ENCODE results near the gene ESCO1.

ESCO1 gene

DNA sequence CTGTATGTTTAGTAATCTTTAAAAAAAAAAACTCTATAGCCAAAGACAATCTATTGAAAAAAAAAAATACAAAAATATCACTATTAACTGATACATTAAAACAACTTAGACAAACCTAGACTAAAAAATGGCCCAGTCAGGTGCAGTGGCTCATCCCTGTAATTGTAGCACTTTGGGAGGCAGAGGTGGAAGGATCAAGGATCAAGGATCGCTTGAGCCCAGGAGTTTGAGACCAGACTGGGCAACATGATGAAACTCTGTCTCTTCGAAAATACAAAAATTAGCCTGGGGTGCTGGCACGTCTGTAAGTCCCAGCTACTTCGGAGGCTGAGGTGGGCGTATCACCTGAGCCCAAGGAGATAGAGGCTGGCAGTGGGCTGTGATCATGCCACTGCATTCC is 16.1 kb downstream of the ESCO1 start:
- DNase-seq (ENCODE audit: low spot score): no peak

GRCh38 chr18:21575656-21576055 is 24.8 kb downstream of the ESCO1 start:
- DNase-seq (ENCODE audit: low spot score): no peak

GRCh38 chr18:21571772-21572171 is 28.7 kb downstream of the ESCO1 start:
- DNase-seq (ENCODE audit: low spot score): no peak

- DNase-seq (ENCODE audit: low spot score): no peak
Measured at GRCh38 chr18:21559195-21559594, 41.3 kb downstream of the ESCO1 start.

DNA sequence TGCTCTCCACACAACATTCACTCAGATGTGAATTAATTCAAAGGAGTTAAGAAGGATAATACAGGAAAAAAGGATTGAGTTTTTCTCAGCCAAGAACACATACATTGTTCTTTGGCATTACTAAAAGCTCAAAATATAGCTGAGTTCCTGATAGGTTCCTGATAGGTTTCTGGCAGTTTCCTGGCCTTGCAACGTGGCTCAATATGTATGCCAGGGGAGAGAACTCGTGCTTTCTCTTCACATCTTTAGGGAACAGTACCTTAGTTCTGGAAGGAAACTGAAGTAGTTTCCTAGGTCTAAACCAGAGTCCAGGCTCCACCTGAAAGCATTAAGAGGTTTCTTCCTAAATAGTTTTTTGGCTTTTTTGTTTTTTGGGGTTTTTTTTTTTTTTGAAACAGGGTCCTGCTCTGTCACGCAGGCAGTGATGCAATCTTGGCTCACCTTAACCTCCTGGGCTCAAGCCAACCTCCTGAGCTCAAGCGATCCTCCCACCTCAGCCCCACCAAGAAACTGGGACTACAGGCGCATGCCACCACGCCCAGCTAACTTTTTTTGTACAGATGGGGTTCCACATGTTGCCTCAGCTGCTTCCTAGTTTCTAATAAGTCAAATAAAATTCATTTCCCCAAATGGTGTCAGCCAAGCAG is 42.8 kb downstream of the ESCO1 start:
- no peak for DNase-seq (ENCODE audit: low spot score)

DNA sequence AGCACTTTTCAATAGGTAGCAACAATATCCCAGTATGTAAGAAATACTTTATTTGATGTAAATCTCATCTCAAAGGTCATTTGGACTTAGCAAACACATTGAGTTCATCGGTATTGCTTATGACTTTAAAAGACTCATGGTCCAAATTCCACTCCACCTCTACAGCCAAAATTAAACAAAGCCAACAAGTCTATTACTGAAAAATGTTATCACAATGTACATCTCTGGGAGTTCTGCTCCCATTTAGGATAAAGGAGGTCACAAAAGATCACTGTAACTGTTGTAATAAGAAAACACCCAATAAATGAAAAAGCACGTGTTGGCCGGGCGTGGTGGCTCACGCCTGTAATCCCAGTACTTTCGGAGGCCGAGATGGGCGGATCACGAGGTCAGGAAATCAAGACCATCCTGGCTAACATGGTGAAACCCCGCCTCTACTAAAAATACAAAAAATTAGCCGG is 50.0 kb downstream of the ESCO1 start:
- DNase-seq (ENCODE audit: low spot score): peak; percentile 17

GRCh38 chr18:21548647-21549046 is 51.9 kb downstream of the ESCO1 start:
- no peak for DNase-seq (ENCODE audit: low spot score)

GRCh38 chr18:21546423-21546822 is 54.1 kb downstream of the ESCO1 start:
- DNase-seq (ENCODE audit: low spot score): no peak

- no peak for DNase-seq (ENCODE audit: low spot score)
Measured at GRCh38 chr18:21538230-21538629, 62.3 kb downstream of the ESCO1 start.

DNA sequence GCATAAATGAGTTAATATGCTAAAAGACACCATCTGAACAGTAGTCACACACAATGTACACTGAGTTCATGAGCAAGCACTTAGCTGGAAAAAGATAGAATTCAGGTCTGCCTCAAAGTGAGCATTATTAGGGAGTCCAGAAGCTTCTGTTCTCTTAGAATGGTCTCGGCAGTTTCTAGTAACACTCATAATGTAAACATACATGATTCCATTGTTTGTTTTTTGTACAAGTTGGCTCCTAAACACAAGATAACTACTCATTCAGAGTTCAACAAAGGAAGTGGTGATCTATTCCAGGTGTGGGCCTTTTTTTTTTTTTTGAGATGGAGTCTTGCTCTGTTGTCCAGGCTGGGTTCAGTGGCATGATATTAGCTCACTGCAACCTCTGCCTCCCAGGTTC is 66.2 kb downstream of the ESCO1 start:
- DNase-seq (ENCODE audit: low spot score): no peak

DNA sequence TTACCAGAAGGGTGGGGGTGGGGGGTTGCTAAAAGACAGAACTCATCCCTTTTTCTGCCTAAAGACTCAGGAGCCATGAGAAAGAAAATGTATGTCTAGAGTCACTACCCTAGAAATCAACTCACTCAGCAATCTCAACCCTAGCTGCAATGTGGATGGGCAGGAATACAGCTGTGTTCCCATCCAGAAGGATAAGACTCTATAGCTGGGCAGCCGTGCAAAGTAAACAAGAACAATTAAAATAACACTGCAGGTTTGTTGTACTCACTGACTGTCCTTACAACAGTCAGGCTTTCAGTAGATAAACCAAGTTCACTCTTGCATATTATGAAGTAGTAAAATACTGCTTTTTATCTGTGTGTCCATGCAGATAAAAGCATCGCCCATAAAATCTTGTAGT is 74.0 kb downstream of the ESCO1 start:
- DNase-seq (ENCODE audit: low spot score): no peak

DNA sequence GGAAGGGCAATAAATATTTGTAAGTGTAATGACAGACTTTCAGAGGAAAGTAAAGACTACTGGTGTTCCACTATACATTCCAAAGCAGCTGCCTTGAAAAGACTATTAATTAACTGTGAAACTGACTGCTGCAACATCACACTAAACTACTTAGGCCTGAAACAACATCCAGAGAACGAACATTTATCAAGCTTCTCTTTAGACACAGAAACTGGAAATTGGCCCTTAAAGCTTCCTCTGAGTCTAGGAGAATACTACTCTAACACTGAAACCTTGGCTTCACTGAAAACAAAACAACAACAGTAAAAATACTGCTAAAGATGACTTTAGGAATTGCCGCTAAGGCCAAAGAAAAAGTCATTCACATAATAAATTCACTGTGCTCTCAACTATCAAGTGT is 74.6 kb downstream of the ESCO1 start:
- no peak for DNase-seq (ENCODE audit: low spot score)

GRCh38 chr18:21522530-21522929 is 78.0 kb downstream of the ESCO1 start:
- no peak for DNase-seq (ENCODE audit: low spot score)

GRCh38 chr18:21513741-21514140 is 86.8 kb downstream of the ESCO1 start:
- DNase-seq (ENCODE audit: low spot score): no peak

DNA sequence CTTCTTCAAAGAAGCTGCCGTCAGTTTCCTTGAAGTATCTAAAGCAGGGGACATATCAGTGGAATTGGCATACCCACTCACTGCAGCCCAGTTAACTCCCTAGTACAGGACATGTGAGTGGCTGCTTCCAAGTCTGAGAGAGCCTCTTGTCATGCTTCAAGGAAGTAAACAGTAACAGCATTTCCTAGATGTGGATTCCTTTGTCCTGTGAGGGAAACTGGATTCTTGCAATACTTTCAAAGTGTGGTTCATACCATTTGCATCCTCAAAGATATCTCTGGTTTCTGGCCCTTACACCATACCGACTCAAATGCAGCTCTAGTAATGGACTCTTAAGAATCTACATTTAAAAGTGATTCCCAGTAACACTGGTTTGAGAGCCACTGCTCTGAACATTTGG is 87.2 kb downstream of the ESCO1 start:
- no peak for DNase-seq (ENCODE audit: low spot score)

GRCh38 chr18:21509062-21509461 is 91.4 kb downstream of the ESCO1 start:
- no peak for DNase-seq (ENCODE audit: low spot score)

DNA sequence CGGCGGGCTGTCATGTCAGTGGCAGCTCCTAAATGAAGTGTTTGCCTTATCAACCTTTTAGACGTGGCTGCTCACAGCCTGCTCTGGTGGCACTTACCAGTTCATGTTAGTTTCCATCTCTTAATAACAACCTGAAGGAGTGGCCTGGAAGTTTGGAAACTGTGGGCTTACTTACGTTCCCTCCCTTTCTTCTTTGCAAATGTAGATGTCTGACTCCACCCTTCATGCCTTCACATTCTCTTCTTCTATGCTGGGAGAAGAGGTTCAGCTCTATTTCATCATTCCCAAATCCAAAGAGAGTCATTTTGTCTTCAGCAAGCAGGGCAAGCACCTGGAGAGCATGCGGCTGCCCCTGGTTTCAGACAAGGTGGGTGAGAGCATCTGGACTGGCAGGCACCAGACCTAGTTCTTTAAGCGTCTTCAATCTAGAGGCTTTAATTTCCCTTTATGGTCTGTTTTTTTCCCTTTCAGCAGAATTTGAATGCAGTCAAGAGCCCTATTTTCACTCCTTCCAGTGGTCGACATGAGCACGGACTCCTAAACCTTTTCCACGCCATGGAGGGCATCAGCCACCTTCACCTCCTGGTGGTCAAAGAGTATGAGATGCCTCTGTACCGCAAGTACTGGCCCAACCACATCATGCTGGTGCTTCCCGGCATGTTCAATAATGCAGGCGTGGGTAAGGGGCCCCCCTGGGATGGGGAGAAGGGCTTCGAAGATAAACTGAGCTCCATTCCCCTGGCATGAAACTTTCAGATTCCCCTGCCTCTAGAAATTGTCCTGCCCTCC is 92.4 kb downstream of the ESCO1 start:
- no peak for DNase-seq (ENCODE audit: low spot score)

DNA sequence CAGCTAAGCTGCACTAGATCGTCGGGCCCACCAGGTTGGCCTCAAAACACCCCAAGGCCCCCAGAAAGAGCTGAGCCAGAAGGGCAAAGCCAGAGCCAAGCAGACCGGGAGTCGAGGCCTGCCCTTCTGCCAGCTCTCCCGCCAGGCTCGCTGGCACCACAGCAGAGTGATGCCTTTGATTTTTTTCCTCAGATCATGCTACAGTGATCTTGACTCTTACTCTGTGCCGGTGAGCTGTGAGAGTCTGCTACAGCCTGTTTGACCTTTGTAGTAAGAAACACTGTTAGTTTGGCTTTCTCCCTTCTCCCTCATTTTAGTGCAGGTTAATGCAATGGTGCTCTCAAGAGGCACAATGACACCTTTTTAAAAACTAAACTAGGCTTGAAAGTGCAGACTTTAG is 97.8 kb downstream of the ESCO1 start:
- DNase-seq (ENCODE audit: low spot score): no peak

DNA sequence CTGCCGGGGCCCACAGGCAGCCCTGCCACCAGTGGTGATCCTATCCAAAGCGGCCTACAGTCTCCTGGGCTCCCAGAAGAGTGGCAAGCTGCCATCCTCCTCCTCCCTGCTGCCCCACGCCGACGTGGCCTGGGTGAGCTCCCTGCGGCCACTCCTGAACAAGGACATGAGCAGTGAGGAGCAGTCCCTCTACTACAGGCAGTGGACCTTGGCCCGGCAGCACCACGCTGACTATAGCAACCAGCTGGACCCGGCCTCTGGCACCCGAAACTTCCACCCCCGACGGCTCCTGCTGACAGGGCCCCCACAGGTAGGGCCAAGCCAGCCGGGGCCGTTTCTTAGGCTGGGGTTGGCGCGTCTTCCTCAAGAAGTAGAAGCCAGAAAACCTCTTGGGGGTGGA is 100.5 kb downstream of the ESCO1 start:
- DNase-seq (ENCODE audit: low spot score): no peak

- no peak for DNase-seq (ENCODE audit: low spot score)
Measured at GRCh38 chr18:21496277-21496835, 104.1 kb downstream of the ESCO1 start.

DNA sequence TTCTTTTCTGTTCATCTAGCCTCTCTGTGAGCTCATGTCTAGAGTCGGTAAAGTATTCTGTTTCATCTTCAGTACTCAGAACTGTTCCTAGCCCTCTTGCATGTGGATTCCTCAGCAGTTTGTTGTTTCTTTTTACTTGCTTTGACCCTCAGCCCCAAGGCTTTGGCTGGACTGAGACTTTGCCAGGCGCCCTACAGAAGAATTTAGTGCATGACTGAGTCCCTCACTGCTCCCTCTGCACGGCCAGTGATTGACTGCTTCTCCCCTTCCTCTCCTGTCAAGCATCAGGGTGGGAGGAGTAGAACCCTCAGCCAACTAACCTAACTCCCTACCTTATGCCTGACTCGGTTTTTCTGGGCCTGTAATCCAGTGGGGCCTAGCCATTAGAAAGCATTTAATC is 109.8 kb downstream of the ESCO1 start:
- DNase-seq (ENCODE audit: low spot score): no peak

DNA sequence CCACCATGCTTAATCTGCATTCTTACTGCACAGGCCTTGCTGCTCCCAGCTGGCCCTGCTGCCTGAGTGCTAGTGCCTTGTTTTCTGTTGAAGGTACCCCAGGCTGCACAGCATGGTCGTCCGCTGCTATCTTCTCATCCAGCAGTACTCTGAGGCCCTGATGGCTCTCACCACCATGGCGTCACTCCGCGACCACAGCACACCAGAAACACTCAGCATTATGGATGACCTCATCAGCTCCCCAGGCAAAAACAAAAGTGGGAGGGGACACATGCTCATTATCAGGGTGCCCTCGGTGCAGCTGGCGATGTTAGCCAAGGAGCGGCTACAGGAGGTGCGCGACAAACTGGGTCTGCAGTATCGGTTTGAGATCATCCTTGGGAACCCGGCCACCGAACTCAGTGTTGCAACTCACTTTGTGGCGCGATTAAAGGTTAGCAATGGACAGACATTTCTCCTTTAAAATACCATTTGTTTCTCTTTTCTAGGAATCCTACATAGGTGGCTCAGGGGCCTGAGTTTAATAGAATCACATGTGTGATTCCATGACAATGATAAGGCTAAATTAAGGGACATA is 110.5 kb downstream of the ESCO1 start:
- no peak for DNase-seq (ENCODE audit: low spot score)

DNA sequence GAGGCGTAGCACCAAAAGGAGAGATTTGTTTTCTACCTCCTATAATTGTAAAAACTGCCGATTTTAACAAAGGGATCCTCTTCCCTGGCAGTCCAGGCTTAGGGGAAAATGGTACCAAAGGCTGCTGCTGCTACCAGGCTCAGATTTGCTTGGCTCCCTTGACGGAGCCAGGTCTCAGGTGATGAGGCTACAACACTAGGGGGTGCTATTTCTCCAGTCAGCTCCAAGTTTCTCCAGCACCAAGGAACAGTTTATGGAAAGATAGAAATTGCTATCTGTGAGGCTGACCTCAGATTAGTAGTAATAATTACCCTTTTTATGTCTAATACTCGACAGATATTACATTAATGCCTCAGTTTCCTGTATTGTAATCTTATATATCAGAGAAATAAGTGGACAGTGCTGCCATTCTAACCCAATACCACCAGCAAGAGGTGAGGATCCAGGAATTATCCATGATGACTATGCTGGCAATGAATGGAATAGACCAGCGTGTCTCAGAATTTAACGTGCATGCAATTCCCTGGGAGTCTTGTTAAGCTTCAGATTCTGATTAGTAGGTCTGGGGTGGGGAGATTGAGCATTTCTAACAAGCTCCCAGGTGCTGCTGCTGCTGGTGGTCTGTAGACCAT is 111.3 kb downstream of the ESCO1 start:
- peak; percentile 89 for DNase-seq (ENCODE audit: low spot score)

Measured in HuH-7 (cell line).